Muscle of back (tissue), 11 donors: ENCODE measurements around the gene GSTO2. TPM values are rescaled to one million over a fixed set of nuclear protein-coding genes. Genes with fewer than 3 reads are reported as not detected.
A peak's percentile ranks its signal among the peaks of the same experiment; 100 is the strongest.

Experiments
- DNase-seq, 3 donors: peaks; one replicate each; pipeline versions ENCODE4 v3.0.0 to v3.0.0-alpha.2; 2013
- polyA plus RNA-seq, 10 donors: library from polyadenylated mRNA; unstranded; fragments of 120-200 nt; gene quantifications; one replicate each; pipeline ENCODE4 v1.2.1, GENCODE V29; 2013; ENCODE audit not compliant: insufficient read length in 10 of 10

GSTO2 gene
- polyA plus RNA-seq, 10 donors: 0.64 to 3.4 (median 1.2) TPM

DNA sequence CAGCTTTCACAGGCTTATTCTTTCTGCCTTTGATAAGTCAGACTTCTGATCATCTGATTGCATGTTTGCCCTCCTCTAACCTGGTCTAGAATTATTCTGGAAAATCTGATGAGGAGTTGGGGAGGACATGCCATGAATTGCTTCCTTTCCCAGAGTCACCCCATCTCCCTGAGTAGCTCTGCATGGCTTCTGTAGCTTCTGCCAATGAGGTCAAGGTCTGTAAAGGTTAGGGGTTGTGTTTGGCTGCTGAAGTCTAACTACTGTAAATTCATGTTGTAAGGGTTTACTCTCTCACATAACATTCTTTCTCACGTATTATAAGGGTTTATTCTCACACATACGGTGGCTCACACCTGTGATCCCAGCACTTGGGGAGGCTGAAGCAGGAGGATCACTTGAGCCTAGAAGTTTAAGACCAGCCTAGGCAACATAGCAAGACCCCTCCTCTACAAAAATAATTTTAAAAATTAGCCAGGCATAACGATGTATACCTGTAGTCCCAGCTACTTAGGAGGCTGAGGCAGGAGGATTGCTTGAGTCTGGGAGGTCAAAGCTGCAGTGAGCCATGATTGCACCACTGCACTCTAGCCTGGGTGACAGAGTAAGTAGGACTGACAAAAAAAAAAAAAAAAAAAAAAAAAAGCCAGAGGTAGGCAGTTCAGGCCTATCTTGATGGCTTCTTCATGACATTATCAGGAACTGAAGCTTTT, 10.7 kb downstream of the GSTO2 start:
- no peak for DNase-seq

DNA sequence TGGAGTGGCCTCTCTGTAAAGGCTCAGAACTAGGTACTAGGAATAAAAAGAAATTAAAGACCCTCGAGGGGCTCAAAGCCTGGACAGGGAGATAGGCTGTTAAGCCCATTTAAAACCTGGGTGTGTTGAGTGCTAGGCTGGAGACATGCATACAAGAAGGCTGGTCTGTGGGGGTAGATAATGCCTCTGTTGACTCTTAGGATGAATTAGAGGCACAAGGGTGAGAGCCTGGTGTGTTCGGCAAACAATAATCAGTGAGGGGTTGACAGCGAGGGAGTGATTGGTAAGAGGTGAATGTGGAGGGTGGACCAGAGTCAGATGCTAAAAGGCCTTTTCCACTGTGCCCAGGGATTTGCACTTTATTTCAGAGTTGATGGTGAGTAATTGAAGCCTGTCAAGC, 12.7 kb downstream of the GSTO2 start:
- no peak for DNase-seq

DNA sequence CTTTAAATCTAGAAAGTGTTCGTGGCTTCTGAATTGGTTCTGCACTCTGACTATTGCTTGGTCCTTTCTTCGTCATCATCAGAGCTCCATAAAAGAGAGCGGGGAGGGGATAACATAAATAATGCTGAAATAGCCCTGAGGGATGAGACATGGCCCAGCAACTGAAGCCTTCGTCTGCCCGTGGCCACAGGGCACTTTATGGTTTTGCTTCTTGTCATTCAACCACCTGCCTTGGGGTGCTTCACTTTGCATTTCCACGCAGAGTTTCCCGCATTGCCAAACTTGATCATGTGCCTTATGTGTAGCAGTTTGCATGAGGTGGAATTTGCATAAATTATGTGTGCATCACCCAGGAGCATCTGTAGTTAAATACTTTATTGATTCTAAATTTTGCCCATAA, 15.9 kb downstream of the GSTO2 start:
- no peak for DNase-seq

DNA sequence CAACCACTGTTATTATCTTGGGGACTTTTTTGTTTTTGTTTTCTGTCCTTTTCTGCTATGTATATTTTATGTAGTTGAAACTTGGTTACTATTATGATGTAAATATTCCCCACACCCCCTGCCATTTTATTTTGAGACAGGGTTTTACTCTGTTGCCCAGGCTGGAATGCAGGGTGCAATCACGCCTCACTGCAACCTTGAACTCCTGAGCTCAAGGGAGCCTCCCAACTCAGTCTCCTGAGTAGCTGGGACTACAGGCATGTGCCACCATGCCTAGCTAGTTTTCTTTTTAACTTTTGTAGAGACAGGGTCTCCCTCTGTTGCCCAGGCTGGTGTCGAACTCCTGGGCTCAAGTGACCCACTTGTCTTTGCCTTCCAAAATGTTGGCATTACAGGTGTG, 18.0 kb downstream of the GSTO2 start:
- no peak for DNase-seq

DNA sequence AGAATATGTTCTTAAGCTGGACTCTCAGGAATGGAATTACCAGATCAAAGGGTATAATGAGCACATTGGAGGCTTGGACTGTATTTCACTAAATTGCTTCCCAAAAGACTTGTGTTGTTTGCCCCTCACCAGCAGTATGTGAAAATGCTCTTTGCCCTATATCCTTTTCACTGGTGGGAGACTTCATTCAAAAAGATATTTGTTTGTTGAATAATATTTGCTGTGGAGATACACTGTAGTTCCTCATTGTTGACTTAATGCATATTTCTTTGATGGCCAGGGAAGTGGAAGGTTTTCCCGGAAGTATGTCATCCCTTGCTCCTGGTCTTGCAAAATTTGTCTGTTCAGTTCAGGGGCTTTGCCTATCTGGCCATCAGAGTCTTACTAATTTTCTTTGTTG, 19.4 kb downstream of the GSTO2 start:
- DNase-seq: no peak

DNA sequence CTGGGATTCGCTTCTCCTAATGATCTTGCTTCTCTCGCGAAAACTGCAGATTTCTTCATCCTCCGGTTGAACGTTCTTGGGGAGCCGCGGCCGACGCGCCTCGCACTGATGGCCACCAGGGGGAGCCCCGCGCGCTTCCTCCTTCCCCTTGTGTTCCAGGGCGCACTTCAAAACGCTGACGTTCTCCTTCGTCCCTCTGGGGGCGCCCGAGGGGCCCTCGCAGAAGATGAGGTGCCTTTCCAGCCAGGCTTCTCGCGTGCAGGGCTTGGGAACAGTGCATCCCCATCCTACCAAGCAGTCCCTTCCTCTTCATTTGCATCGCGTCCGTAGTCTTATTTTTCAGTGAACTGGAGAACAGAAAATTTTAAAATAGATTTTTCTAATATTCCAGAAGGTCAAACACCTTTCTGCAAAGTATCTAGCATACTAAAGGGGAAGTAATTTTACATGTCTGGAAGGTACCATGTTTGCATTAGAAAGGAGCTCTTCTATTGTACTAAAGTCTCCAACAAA, 22.5 kb downstream of the GSTO2 start:
- DNase-seq: peak; percentile 85 to 95 (median 93)

DNA sequence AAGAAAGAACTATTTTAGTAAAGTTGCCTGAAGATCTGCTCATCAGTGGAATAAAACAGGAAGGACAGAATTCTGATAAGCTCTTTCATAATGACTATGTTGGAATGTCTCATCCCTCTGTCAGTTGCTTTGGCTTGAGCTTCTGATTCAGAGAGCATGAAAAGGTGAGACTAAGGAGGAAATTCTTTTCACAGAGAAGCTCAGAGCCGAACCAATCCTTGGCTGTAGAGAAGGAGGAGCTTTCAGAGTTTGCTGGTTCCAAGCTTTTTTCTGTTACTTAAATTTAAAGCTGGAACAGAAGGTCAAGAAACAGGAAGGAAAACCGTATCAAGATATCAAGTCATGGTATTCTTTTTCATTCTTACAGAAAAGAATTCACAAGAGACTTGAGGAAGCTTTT, 24.0 kb downstream of the GSTO2 start:
- no peak for DNase-seq

DNA sequence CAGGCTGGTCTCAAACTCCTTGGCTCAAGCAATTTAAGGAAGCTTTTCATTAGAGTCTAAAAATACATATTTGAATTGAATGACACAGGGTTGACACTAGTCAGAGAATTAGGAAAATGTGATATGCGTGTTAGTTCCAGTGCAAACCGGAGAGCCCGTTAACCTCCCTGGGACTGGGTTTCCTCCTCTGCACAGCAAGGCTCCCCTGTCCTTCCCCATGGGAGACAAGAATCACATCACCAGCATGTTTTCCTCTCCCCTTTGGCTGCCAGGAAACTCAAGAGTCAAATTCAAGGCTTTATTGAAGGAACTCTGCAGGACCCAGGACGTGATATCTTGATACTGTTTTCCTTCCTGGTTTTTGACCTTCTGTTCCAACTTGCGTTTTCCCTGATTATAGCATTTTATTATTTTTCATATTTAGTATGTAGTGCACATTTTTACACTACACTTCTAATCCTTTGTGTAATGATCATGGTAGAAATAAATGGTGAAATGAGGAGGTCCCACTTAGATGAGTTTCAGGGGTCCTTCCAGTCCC, 24.9 kb downstream of the GSTO2 start:
- DNase-seq: no peak

DNA sequence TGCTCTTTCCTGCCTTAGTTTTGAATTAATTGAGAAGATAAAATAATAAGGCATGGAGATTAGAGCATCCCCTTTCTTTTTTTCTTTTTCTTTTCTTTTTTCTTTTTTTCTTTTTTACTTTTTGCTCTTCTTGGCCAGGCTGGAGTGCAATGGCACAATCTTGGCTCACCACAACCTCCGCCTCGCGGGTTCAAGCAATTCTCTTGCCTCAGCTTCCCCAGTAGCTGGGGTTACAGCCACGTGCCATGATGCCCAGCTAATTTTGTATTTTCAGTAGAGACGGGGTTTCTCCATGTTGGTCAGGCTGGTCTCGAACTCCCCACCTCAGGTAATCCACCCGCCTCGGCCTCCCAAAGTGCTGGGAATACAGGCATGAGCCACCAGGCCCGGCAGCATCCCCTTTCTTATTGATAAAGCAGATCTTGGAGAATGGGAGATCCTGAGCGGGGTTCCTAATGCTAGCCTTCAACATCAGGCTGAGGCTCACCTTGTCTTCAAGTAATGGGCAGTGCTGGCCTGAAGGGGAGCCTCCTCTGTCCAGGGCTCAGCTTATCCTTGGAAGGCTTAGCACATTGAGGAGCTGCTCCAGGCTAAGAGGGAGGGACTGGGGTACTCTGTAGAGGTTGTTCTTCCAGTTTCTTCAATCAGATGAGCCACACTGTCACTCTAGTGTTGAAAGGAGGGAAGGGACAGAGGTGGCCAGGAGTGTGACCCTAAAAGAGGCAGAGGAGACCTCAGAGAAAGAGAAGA, 27.9 kb downstream of the GSTO2 start:
- no peak for DNase-seq

DNA sequence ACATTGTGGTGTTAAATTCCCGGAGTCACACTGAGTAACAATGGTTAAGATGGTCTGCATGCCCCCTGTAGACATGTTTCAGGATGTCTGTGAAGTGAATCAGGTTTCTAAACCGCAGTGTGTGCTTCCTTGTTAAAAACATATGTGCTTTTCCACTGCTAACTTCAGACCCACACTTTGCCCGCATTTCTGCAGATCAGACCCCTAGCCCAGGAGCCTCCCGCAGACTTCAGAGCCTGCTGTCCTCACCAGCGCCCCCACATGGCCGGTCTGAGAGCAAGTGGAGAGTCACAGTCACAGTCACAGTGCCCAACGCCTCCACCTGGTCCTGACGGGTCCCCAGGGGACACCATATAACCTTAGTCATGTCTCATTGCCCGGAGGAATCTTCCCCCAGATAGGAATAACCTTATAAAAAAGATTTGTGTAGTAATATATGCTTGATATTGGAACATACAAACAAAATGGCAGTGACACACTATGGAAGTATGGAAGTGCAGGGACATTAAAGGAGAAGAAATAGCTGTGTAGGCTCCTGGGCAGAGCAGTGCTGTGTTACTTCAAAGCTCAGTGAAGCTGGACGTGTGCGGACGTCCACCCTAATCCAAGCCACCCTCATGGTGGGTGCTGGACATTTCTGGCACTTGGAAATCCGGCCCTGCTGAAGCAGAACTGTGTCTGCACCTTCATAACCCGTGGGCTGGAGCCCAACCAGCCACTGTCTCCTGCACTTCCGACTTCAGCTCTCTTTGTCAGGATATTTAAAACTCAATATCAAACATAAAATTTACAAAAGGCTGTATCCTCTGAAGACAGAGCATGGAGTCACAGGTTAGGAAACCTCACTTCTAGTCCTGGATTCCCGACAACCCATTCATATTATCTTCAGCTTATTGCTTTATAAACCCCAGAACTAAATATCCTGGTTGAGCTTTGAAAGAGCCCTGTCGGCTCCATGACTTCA, 29.0 kb downstream of the GSTO2 start:
- peak in 1 of 3 donors; percentile 82 for DNase-seq

DNA sequence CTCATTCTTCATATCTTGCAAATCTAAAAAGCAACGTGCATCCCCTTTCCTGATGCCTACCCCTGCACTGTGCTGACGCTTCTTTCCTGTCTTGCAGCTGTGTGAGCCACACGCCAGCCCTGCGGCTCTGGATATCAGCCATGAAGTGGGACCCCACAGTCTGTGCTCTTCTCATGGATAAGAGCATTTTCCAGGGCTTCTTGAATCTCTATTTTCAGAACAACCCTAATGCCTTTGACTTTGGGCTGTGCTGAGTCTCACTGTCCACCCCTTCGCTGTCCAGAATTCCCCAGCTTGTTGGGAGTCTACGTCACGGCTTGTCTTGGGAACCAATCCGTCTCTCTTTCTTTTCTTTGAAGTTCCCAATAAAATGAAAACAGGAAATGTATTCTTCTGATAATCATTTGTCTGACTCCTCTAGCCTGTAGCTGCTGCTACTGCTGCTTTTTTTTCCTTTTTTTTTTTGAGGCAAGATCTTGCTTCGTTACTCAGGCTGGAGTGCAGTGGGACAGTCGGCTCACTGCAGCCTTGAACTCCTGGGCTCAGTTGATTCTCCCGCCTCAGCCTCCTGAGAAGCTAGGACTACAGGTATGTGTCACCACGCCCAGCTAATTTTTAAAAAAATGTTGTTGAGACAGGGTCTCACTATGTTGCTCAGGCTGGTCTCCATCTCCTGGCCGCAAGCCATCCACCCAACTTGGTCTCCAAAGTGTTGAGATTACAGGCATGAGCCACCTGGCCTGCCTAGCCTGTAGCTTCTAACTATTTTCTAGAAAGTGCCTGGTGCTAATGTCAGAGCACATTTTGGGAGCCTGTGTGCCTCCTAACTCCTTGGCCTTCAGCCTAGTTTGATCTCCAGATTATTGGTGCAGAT, 30.3 kb downstream of the GSTO2 start:
- peak in 2 of 3 donors; percentile 59 to 66 for DNase-seq

DNA sequence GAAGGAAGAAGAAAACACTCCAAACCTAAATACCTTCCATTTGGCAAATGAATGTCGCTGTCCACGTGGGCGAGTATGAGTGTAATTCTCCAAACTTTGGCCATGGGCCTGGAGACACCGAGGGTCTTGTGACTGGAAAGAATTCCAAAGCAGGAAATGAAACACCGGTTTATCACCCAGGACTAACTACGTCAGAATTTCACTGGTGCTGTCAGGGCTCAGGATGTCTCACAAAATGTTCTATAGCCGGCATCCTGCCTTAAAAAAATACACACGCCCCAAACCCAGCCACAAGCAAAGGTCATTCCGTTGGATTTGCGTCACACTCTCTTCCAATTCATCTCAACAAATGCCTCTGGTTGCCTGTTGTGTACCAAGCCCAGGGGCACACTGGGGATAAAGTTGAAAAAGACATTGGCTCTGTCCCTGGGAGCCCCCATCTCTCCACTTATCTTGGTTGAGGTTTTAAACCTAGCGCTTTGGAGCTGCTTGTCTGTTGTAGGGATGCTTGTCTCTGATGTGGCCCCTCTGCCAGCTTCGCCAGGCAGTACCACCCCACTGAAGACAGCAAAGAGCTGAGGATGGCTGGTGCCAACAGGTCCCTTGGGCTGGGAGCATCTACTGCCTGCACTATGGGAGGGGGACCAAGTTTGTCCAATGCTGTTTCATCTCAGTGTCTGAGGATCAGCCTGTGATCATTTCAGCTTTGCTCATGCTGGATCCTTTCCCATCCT, 31.2 kb downstream of the GSTO2 start:
- peak; percentile 45 to 92 (median 74) for DNase-seq

DNA sequence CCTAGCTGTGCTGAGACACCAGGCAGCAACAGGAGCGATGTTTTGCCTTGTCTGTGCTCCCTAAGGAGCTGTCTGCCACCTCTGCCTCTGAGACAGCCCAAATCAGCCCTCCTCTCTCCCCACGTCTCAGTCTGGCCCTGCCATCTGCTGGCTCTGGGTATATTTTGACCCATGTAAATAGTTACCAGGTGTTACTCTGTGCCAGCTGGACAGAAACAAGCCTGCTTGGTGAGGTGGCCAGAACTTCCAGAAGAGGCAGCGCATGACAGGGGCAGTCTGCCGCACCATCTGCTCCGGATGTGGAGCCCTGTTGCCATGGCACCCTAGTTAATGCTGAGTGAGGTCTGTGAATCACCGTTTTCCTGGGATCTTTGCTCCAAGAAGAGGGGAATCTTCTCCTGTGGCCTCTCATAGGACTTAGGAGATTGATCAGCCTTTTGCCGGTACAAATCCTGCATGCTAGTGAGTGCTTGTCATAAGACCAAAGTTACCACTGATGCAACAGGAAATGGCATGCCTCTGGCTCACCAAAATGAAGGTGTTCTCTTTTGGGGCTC, 31.8 kb downstream of the GSTO2 start:
- peak; percentile 56 to 94 (median 82) for DNase-seq

DNA sequence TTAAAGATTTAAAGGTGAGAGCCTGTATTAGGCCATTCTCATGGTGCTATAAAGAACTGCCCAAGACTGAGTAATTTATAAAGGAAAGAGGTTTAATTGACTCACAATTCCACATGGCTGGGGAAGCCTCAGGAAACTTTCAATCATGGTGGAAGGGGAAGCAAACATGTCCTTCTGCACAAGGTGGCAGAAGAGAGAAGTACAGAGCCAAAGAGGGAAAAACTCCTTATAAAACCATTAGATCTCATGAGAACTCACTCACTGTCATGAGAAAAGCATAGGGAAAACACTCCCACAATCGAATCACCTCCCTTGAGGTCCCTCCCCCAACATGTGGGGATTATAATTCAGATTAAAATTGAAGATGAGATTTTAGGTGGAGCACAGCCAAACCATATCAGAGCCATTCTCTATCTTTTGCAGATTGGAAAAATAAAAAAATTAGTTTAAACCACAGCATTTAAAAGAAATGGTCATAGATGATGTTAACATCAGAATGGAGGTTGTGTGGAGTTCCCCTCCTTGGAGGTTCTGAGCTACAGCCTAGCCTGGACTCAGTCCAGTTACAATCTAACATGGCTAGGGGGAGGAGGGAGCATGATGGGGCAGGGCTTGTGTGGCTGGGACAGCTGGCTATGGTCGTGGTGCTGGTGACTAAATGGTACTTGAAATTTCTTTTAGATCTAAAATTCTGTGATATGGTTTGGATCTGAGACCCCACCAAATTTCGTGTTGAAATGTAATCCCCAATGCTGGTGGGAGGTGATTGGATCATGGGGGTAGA, 33.1 kb downstream of the GSTO2 start:
- no peak for DNase-seq

DNA sequence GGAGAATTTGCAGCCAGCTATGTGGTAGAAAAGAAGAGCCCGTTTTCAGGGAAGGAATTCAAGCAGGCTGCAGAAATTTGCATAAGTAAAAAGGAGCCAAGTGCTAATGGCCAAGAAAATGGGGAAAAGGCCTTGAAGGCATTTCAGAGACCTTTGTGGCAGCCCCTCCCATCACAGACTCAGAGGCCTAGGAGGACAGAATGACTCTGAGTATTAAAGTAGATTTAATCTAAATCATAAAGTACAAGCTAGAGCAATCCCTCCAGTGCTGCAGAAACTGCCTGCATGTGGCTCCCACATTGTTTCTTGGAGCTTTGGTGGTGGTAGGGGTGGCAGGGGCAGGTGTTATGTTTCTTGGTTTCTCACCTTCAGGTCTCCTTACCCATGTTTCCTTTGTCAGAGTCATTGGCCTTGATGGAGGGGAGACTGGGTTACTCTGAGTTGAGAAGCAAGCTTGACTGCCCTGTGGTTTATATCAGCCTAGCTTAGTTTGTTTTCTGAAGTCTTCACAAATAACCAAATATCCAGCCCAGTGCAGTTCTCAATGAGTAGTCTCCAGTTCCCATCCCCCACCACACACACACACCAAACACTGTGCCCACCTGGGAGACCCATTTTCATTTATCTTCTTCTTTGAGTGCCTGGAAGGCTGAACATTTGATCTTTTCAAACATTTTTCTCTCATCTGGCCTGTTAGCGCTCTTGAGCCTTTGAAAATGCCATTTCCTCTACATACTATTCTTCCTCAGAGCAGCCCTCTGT, 34.8 kb downstream of the GSTO2 start:
- DNase-seq: no peak

DNA sequence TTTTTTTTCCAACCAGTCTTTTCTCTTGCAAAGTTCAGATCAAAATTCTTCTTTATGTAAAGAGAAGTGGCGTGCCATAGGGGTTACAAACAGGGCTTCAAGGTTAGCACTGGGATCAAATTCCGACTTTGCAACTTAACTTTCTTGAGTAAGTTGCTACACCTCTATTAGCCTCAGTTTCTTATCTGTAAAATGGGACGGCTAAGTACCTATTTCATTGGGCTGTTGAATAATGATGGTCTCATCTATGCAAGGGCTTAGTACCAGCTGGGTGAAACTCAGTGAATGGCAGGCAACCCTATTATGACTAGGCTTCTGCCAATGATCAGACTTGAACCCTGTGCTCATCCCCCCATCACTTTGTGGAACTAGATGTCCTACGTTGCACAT, 35.4 kb downstream of the GSTO2 start:
- DNase-seq: no peak

DNA sequence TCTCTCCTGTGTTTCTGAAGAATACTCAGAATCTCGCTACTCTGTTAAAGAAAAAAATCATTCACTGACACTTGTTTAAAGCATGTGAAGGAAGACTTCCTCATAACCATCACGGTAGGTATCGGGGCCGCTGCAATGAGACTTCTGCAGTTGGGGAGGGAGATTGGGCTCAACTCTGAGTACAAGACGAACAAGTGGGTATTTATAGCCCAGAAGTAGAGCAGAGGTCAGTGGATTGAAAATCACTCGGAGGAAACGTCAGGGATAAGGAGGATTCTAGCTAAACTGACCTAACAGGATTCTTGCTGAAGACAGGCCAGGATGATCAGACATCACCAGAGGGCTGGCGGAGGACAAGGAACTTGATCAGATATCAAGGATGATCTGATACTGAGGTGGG, 35.9 kb downstream of the GSTO2 start:
- DNase-seq: peak in 1 of 3 donors; percentile 7

DNA sequence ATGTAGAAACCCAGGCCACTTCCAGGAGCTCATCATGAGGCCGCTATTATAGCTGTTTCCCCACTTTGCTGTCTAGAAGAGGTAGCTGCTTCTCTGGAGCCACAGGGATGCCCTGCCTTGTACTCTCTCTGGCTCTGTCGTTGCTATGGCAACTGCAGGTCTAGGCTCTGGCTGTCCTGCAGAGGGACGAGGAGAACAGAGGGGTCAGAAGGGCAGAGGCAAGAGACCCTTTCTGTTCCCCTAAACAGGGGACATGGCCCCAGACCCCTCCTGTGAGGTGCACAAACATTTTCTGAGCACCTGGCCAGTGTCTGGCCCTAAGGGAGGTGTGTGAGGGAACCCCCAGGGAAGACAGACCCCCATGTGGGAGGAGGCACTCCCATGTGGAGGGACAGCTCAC, 37.9 kb downstream of the GSTO2 start:
- no peak for DNase-seq
